NCI-H748 (cell line): ENCODE results near the gene STAG3.
"Not testable (repeated sequence)": the region's sequence is repeated elsewhere in the genome, so short reads cannot be mapped to it uniquely, and the experiment has no call there.

Source experiments
- DNase-seq: peaks from one replicate; lab custom pipeline; 2025; ENCODE audit not compliant: unreplicated experiment; lab: John Stamatoyannopoulos, UW

STAG3 gene

GRCh38 chr7:100210805-100211204 lies 33.1 kb downstream of the STAG3 start:
- no peak for DNase-seq

GRCh38 chr7:100211342-100211780 lies 33.6 kb downstream of the STAG3 start:
- no peak for DNase-seq

DNA sequence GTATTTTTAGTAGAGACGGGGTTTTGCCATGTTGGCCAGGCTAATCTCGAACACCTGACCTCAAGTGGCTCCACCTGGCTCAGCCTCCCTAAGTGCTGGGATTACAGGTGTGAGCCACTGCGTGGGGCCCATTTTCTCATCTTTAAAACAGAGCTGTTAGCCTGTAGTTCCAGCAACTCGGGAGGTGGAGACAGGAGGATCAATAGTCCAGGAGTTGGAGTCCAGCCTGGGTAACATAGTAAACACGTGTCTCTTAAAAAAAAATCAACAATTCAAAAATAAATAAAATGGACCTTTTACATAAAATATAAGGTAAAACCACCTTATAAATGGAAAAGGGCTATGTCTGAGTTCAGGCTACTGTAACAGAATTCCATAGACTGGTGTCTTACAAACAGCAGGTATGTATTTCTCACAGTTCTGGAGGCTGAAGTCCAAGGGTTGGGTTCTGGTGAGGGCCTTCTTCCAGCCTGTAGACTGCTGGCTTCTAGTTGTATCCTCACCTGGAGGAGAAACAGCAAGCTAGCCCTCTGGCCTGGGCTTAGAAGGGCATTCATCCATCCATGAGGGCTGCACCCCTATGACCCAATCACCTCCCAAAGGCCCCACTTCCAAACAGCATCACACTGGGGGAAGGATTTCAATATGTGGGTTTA lies 35.0 kb downstream of the STAG3 start:
- no peak for DNase-seq

DNA sequence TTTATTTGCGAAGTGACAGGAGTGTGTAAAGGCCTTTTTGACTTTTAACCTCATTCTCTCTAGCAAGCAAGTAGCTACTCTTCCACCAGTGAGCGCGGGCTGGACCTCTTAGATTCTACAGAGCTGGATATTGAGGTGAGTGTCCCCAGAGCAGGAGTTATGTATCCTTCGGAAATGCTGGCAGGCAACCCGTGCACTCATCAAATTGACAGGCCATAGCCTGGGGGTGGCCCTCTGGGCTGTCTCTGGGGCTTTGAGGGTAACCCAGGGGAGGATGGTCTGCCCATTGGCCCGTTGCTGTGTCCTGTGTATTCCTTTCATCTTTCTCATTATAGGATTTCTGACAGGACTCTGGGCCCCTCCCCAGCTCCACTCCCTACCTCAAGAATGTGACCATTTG lies 36.0 kb downstream of the STAG3 start:
- no peak for DNase-seq

DNA sequence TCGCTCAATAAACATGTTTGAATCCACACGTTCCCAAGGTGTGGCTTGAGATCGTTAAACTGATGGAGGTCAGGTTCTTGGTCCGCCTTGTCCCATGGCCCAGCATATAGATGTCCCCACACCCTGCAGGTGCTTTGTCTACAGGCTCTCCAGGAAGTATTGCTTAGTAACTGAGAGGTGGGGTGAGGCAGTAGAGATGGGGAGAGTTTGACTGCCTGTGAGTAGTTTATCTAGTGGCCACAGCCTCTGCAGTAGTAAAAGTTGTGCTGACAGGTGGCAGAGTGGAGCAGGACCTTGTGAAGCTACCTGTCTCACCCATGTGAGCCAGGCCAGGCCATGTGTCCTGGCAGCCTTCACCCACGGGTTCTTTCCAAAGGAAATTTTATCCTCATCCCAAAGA lies 36.6 kb downstream of the STAG3 start:
- not testable (repeated sequence) for DNase-seq

DNA sequence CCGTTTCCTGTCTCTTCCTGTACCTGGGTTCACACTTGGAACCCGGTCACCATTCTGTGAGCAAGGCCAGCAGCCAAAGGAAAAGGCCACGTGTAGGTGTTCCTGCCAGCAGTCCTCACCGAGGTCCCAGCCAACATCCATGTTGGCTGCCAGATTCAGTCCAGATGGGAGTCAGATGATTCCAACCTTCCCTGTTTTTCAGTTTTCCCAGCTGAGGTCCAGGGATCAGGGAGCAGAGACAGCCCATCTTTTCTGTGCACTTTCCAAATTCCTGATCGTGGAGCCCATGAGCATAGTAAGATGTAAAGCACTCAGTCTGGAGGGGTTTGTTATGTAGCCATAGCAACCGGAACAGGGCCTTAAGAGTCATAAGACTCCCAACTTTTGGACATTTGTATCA lies 38.2 kb downstream of the STAG3 start:
- no peak for DNase-seq

- peak; percentile 36 for DNase-seq
Observed at GRCh38 chr7:100217934-100218333, 40.2 kb downstream of the STAG3 start.

- DNase-seq, result no peak
Observed at GRCh38 chr7:100219271-100219737, 41.6 kb downstream of the STAG3 start.

- DNase-seq, result not testable (repeated sequence)
Observed at GRCh38 chr7:100219801-100220585, 42.3 kb downstream of the STAG3 start, which contains the start of gene PVRIG. PVRIG (plus strand) TSS chr7:100219949; CDS start chr7:100219971, 22 bp downstream.

GRCh38 chr7:100220586-100221230 lies 43.0 kb downstream of the STAG3 start:
- DNase-seq, result no peak

DNA sequence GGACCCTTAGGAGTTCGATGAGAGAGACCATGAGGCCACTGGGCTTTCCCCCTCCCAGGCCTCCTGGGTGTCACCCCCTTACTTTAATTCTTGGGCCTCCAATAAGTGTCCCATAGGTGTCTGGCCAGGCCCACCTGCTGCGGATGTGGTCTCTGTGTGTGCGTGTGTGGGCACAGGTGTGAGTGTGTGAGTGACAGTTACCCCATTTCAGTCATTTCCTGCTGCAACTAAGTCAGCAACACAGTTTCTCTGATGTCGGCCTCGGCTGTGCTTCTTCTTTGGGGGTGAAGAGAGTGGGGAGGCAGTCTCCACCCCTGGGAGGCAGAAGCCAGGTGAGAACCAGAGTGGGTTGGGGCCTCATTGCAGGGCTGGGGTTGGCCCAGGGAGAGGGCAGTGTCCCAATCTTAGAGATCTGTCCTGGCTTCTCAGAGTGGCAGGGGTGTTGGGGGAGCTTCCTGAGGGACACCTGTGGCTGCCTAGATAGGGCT lies 43.6 kb downstream of the STAG3 start:
- no peak for DNase-seq

- no peak for DNase-seq
Observed at GRCh38 chr7:100221767-100222444, 44.2 kb downstream of the STAG3 start.

DNA sequence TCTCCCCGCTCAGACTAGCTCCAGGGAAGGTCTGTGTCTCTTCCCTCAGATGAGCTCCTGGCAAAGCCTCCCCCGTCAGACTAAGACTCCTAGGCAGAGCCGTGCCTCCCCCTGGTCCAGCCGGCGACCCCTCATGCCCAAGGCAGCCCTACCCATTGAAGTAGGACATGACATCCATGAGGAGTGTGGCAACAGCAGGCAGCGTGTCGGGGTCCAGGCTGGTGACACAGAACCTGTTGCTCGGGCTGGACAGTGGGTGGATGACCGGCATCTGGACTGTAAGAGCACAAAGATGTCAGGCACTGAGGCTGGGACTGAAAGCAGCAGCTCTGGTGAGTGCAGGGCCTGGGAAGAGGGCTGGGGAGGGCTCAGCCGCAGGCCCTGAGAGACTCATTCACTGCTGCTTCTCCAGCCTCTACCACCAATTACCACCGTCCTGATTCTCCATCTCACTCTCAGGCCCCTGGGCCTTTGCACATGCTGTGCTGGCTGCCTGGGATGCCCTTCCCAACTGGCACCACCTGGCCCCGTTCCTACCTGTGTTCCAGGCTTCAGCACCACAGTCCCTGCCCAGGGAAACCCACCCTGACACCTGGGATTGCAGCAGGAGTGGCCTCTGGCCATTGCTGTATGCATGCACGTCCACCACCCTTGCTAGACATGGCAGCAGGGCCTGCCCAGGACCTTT lies 44.9 kb downstream of the STAG3 start:
- no peak for DNase-seq

GRCh38 chr7:100223376-100223927 lies 45.7 kb downstream of the STAG3 start:
- DNase-seq, result not testable (repeated sequence)

- not testable (repeated sequence) for DNase-seq
Observed at GRCh38 chr7:100224891-100225290, 47.2 kb downstream of the STAG3 start.

DNA sequence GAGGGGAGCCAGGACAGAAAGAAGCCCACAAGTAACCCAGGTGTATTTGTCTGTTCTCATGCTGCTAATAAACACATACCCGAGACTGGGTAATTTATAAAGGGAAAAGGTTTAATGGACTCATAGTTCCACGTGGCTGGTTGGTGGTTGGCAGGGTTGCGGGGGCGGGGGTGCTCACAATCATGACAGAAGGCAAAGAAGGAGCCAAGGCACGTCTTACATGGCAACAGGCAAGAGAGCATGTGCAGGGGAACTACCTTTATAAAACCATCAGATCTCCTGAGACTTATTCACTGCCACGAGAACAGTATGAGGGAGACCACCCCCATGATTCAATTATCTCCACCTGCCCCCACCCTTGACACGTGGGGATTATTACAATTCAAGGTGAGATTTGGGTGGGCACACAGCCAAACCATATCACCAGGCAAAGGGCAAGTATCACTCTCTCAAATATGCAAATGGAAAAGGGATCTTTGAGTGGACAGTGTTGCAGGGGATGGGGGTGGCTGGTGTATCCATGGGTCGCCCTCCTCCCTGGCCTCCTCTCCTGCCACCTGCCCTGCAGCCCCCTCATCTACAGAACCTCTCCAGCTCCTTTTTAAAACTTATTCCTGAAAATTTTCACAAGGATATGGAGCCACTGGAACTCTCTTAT lies 57.1 kb downstream of the STAG3 start:
- DNase-seq, result not testable (repeated sequence)

DNA sequence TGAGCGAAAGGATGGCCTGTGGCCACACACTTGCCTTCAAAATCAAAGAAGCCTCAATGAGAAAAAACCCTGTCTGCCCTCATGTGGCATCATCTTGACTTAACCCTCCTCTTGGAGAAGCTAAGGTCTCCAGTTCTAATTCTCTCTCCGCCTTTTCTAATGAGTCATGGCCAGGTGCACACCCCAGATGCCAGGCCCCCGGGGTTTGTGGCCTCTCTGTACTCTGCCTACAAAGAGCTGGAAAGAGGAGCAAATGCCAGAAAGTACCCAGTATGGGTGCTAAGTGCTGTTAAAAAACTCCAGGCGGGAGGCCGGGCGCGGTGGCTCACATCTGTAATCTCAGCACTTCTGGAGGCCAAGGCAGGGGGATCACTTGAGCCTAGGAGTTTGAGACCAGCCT lies 62.3 kb downstream of the STAG3 start:
- not testable (repeated sequence) for DNase-seq

DNA sequence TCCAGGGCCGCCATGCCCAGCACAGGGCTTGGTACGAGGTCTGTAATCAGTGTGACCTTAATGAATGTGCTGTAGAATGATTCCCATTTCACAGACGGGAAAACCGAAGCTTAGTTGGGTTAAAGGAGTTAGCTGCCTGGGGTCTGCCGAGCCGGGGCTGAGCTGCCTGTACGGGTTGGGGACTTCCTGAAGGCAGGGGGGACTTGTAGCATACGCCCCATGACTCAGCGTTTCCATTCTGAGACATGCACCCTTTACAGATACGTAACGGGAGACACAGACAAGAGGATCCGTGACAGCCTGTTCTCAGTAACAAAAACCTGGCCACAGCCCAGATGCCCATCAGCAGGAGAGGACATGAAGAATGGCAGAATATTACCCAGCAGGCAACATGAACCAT lies 65.7 kb downstream of the STAG3 start:
- not testable (repeated sequence) for DNase-seq

DNA sequence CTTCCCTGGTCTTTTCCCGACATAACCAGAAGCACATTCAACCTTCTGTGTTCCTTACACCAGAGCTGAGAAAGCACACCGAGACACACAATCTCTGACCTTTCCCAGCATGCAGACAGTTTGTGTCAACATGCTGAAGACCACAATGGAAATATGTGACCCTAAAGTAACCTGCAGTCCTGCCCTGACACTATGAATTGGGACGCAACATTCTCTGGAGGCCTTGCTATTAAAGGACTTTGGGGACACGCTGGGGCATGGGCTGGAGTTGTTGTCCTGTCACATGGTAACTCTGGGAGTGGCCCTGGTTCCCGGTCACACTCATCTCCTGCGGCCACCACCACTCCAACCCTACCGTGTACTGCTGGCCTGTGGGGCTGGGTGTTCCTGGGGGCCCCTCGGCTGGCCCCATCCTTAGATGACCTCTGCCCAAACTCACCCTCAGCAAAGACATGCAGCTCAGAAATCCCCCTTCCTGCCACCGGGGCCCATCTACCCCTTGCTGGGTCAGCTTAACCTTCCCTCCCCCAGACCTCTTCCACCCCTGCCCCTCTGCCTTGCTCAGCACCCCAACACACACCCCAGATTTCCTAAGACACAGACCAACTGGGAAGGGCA lies 67.4 kb downstream of the STAG3 start:
- DNase-seq, result not testable (repeated sequence)
